Heart right ventricle (tissue), 16 donors: ENCODE results near the gene C1QTNF9. TPM values are rescaled to one million over a fixed set of nuclear protein-coding genes. Genes with fewer than 3 reads are reported as not detected.
A peak's percentile ranks its signal among the peaks of the same experiment; 100 is the strongest.

Experiments used
- ATAC-seq, 8 donors: fragments of 200-7000 bp; cut with Tn5 transposase; one replicate each; pipeline ENCODE4 v1.9.1; 2020; ENCODE audit warnings: mild to moderate bottlenecking in 8 of 8, moderate library complexity in 8 of 8, moderate number of reproducible peaks in 1 of 8
- DNase-seq, 2 donors: peaks; one replicate each; pipeline ENCODE4 v3.0.0-alpha.2; 2020
- H3K27ac ChIP-seq, 10 donors: fragments of 200-600 bp; sonication (generic) in 2 of 10; one replicate each; pipeline versions ENCODE4 v1.5.0 to v1.8.0; 2020 to 2022; ENCODE audit warnings: mild to moderate bottlenecking in 3 of 10
- H3K27me3 ChIP-seq, 7 donors: fragments of 200-600 bp; one replicate each; pipeline ENCODE4 v1.8.0; 2021 to 2022; ENCODE audit warnings: mild to moderate bottlenecking in 2 of 7
- H3K36me3 ChIP-seq, 9 donors: fragments of 200-600 bp; sonication (generic) in 1 of 9; one replicate each; pipeline versions ENCODE4 v1.5.0 to v1.8.0; 2020 to 2022; ENCODE audit warnings: mild to moderate bottlenecking in 2 of 9
- H3K4me1 ChIP-seq, 9 donors: fragments of 200-600 bp; sonication (generic) in 1 of 9; one replicate each; pipeline versions ENCODE4 v1.5.0 to v1.8.0; 2020 to 2022; ENCODE audit warnings: mild to moderate bottlenecking in 4 of 9
- H3K4me3 ChIP-seq, 10 donors: fragments of 200-600 bp; sonication (generic) in 2 of 10; one replicate each; pipeline versions ENCODE4 v1.5.0 to v1.8.0; 2020 to 2022; ENCODE audit warnings: mild to moderate bottlenecking in 7 of 10, moderate library complexity in 2 of 10
- H3K9me3 ChIP-seq, 11 donors: fragments of 200-600 bp in 10 of 11; sonication (generic) in 2 of 11; one replicate each; pipeline versions ENCODE4 v1.5.0 to v1.8.0; 2013 to 2022; ENCODE audit warnings: mild to moderate bottlenecking in 2 of 11, control low read depth in 1 of 11, moderate library complexity in 1 of 11
- WGBS, 2 donors: extraction: QIAGEN DNeasy Blood & Tissue Kit; methylation state at CpG; one replicate each; pipeline ENCODE4 v1.1.7; 2013; ENCODE audit warnings: inconsistent platforms in 1 of 2; 5-methylcytosine and 5-hydroxymethylcytosine counted together
- intact Hi-C, 10 donors: fragments of 100-400 bp; cut with DNase I; formaldehyde crosslinking; loops; one replicate each; pipeline versions ENCODE4 v1.11.1 to v1.14.2; 2022
- polyA plus RNA-seq, 2 donors: library from polyadenylated mRNA; stranded (reverse); fragments of 200-250 nt; gene quantifications; one replicate each; pipeline ENCODE4 v1.2.3, GENCODE V29; 2013
- total RNA-seq, 10 donors: library from RNA; stranded (reverse); fragmentation: NEBNext Ultra II Directional in 3 of 10; extraction: Animal tissue kit (Norgen Biotek cat#: 25700) in 3 of 10; gene quantifications; one replicate each; pipeline versions ENCODE4 v1.2.1 to v1.2.4, GENCODE V29; 2021 to 2023
- TF ChIP-seq, protein P1 (sequence below), 9 donors: fragments of 200-600 bp; sonication (generic) in 2 of 9; IDR thresholded peaks; one replicate each; pipeline versions ENCODE4 v1.5.0 to v1.8.0; 2021 to 2022; ENCODE audit warnings: antibody characterized with exemption in 9 of 9, mild to moderate bottlenecking in 5 of 9, moderate library complexity in 1 of 9
- donor health status: Arrhythmogenic right ventricular cardiomyopathy.
- donor health status: ischemic (EF 13 %, LVEDD 7.1; RV severe dilation, severe dysfunction).
- donor health status: healthy with polysubstance abuse.
- donor health status: DM: no; HTN: yes; CAD: no.
- donor health status: DM: no; HTN: no; CAD: no.
- donor health status: ischemic (EF 25% LVEDD 6.9; RV normal size, moderate dysfunction).
- donor health status: ischemic (EF 25% LVEDD 5.7; RV mildly dilated, moderate dysfunction).
- donor health status: healthy.
- donor health status: DM: yes; HTN: yes; CAD: no.
- donor health status: Ischemic cardiomyopathy.
- donor health status: ischemic (EF 35%, LVEDD 5.7; RV mildly dilated, moderate dysfunction).
- donor health status: nonischemic (EF 11% LVEDD 7.7; RV severe dilation, severe dysfunction).
- donor health status: DM: yes; HTN: yes; CAD: no.
- donor health status: PGD.
- donor health status: ischemic (EF 29% LVEDD 5.4; RV normal size, mild dysfunction).
- donor health status: nonischemic (EF 23%, LVEDD 6.1; RV moderate dilation, normal function).

Gene C1QTNF9
- total and polyA plus RNA-seq, 12 donors, result 0.30 to 7.2 (median 3.4) TPM

DNA sequence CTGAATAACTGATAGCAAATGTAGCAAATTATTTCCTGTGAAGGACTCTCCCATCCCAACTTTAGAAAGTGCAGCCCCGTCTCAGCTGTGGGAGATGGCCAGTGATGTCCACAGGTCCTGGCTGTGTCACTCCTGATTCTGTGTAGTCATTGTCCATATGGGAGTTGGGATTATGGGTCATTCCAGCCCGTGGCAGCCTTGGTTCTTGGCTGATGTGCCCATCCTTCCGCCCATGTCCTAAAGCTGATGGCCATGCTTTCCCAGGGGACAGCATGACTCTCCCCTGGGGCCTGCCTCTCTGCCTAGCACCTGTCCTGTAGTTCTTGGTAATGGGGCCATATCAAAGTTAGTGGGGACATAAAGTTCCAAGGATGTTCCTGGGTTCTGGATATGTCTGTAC is 43.9 kb upstream of the C1QTNF9 start:
- no peaks in the 10 kb centered on the region for H3K36me3 ChIP-seq
- no peak for DNase-seq
- WGBS, 2 donors, result 95% methylated on average over 3 of the region's 3 CpGs
- H3K27ac ChIP-seq, result peak overlapping the region in 3 of 10 donors; percentile 63 to 71 (median 69)
- no peaks in the 10 kb centered on the region for H3K9me3 ChIP-seq
- no peaks in the 10 kb centered on the region for H3K27me3 ChIP-seq
- TF ChIP-seq, protein P1, sequence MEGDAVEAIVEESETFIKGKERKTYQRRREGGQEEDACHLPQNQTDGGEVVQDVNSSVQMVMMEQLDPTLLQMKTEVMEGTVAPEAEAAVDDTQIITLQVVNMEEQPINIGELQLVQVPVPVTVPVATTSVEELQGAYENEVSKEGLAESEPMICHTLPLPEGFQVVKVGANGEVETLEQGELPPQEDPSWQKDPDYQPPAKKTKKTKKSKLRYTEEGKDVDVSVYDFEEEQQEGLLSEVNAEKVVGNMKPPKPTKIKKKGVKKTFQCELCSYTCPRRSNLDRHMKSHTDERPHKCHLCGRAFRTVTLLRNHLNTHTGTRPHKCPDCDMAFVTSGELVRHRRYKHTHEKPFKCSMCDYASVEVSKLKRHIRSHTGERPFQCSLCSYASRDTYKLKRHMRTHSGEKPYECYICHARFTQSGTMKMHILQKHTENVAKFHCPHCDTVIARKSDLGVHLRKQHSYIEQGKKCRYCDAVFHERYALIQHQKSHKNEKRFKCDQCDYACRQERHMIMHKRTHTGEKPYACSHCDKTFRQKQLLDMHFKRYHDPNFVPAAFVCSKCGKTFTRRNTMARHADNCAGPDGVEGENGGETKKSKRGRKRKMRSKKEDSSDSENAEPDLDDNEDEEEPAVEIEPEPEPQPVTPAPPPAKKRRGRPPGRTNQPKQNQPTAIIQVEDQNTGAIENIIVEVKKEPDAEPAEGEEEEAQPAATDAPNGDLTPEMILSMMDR (IDR thresholded peaks at IDR 0.05), result no peak
- no peak overlapping the region for H3K4me3 ChIP-seq
- peaks cover 0 to 72% (median 38%) of the 10 kb centered on the region in 9 donors for H3K4me1 ChIP-seq
- ATAC-seq, result no peak
- intact Hi-C loops, result no loop called here

DNA sequence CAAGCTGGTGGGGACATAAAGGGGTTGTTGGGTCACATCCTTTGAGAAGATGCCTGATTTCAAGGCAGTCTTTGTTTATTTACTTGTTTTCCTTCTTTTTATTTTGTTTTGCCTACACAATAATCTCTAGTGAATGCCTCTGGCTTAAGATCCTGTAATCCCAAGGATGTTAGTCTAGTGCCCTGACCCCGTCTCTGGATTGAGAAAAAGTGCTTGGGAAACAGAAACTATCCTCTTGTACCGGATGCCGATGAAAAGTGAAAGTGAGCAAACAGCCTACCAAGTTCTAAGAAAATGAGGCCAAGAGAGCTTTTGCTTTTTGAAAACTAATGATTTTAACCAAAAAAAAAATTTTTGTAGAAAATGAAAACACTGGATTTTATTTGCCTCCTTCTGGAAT is 42.1 kb upstream of the C1QTNF9 start:
- TF ChIP-seq, protein P1 (IDR thresholded peaks at IDR 0.05), result no peak
- ATAC-seq, result peak in 1 of 8 donors; percentile 26
- intact Hi-C loops, result no loop called here
- peak in 1 of 2 donors; percentile 27 for DNase-seq
- WGBS, 2 donors, result 32 to 46% methylated on average over 3 of the region's 3 CpGs
- H3K4me1 ChIP-seq, result peaks cover 0 to 75% (median 54%) of the 10 kb centered on the region in 9 donors
- H3K27me3 ChIP-seq, result no peaks in the 10 kb centered on the region
- no peaks in the 10 kb centered on the region for H3K36me3 ChIP-seq
- no peaks in the 10 kb centered on the region for H3K9me3 ChIP-seq
- H3K4me3 ChIP-seq, result peak overlapping the region in 7 of 10 donors; percentile 5 to 31 (median 18)
- H3K27ac ChIP-seq, result peak overlapping the region; percentile 17 to 82 (median 70)

DNA sequence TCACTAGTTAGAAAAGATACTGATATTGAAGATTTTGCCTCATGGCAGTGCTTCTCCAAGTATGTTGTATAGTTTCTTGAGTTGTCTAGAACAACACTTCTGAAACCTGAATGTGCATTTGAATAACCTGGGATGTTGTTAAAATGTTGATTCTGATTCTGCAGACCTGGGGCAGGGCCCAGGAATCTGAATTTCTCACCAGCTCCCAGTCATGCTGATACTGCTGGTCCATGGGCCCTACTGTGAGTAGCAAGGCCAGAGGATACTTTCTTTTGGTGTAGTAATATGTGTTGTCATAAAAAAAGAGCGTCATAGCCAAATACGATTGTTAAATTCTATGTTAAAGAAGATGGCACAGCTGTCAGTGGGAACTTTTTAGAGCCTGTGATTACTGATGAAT is 41.6 kb upstream of the C1QTNF9 start:
- Histone ChIP-seq H3K9me3 (no peaks in the 10 kb centered on the region), H3K27ac (peak overlapping the region; percentile 17 to 82 (median 70)), H3K4me3 (peak overlapping the region in 7 of 10 donors; percentile 5 to 31 (median 18)), H3K27me3 (no peaks in the 10 kb centered on the region), H3K36me3 (no peaks in the 10 kb centered on the region), H3K4me1 (peaks cover 4 to 75% (median 55%) of the 10 kb centered on the region in 9 donors)
- intact Hi-C loops, result no loop called here
- 87 to 95% methylated on average over 2 of the region's 2 CpGs for WGBS, 2 donors
- ATAC-seq, result no peak
- DNase-seq, result no peak
- TF ChIP-seq, protein P1 (IDR thresholded peaks at IDR 0.05), result no peak

DNA sequence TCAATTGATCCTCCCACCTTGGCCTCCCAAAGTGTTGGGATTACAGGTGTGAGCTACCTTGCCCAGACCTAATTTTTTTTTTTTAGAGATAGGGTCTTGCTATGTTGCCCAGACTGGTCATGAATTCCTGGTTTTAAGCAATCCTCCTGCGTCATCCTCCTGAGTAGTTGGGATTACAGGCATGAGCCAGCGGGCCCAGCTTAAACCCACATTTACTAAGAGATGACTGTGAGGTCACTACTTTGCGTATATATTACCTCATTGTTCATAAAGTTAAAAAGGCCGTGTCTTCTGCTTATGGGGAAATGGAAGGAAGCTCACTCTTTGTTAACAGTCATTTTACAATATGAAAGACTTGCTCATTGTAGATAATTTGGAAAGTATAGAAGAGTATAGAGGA is 39.6 kb upstream of the C1QTNF9 start:
- intact Hi-C loops, result loop anchor here in 1 of 10 donors (5.0 kb wide), 1 partner anchor 37 kb away; the partner anchor contains the start of gene C1QTNF9
- 94 to 95% methylated on average over 4 of the region's 4 CpGs for WGBS, 2 donors
- Histone ChIP-seq H3K27ac (peak overlapping the region in 7 of 10 donors; percentile 84 to 94 (median 91)), H3K27me3 (no peaks in the 10 kb centered on the region), H3K9me3 (no peaks in the 10 kb centered on the region), H3K4me1 (peaks cover 4 to 77% (median 62%) of the 10 kb centered on the region in 9 donors), H3K36me3 (no peaks in the 10 kb centered on the region), H3K4me3 (peak overlapping the region in 2 of 10 donors; percentile 55 to 58)
- TF ChIP-seq, protein P1 (IDR thresholded peaks at IDR 0.05), result no peak
- no peak for DNase-seq
- no peak for ATAC-seq
